Dermis lymphatic vessel endothelial cell (primary cell): ENCODE measurements around the gene GPHN. TPM values are rescaled to one million over a fixed set of nuclear protein-coding genes. Genes with fewer than 3 reads are reported as not detected.

Source experiments
- total RNA-seq: library from RNA; depleted of rRNA; stranded (reverse); fragments of >200 nt; gene quantifications from 2 replicates; pipeline ENCODE4 v1.2.1, GENCODE V29; 2014

Gene GPHN
- total RNA-seq: 12.8 and 17.1 TPM in 2 replicates

DNA sequence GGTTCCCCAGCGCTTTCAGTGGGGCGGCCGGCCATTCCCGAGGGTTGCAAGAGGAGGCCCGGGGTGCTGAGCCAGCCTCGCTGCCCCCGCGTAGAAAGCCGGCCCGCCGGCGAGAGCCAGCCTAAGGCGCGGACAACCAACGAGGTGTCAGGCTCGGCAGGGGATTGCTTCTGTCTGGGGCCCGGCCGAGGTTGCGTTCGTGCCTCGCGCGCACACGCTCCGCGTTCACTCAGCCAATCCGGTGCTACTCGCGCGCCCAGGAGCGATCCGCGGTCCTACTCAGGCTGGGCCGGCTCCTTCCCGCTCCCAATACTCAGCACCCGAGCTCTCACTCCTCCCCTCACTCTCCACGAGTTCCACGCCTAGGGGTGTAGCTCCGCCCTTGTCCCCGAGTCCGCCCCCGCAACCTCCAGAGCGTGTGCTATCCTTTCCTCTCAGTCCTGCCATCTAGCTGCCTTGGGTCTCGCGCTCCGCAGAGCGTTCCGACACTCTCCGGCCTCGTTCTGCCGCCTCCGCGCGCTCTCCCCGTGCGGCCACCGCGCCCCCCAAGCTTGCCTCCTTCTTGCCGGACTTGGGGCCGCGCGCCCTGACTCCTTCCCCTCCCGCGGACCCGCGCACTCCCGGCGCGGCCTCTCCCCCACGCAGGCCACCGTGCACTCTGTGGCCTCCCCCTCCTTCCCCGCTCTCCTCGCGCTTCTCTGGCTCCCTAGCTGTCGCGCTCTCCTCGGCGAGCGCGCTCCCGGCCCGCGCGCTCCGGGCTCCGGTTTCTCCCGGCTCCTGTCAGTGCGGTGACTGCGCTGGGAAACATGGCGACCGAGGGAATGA, at the start of gene GPHN:
TSS of gene GPHN (plus strand) at position 426 of the 825 bp plus-strand sequence.

DNA sequence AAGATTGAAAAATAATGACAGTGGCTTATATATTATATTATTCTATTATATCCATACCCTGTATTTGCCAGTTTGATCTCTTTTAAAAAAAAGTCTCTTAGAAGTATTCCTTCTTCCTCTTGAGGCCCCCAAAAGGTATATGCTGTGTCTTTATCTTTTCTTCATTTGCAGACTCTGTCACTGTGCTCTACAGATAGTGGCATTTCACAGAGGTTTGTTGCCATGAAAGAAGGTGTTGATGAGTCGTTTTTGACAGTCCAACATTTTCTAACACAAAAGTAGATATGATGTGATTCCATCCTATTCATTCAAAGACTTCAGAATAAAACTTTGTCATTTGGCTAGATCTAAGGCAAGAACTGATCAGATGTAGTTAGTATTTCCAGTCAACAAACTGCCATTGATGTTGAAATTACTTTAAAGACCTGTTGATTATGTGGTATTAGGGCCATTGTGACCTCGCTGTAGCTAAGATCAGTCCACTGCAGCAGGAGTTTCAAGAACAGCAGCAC, 22.0 kb upstream of the GPHN start, which contains the start of gene CCDC196:
TSS of gene CCDC196 (plus strand) at position 462 of the 512 bp plus-strand sequence. CDS start 132 bp downstream, outside the sequence.

Other genes with a start within 250 kb of the GPHN start
- not detected in 2 replicates for gene CCDC196, start 21.8 kb upstream of the GPHN start, total RNA-seq